ENCODE data around the gene PRPF40B.

Gene PRPF40B

DNA sequence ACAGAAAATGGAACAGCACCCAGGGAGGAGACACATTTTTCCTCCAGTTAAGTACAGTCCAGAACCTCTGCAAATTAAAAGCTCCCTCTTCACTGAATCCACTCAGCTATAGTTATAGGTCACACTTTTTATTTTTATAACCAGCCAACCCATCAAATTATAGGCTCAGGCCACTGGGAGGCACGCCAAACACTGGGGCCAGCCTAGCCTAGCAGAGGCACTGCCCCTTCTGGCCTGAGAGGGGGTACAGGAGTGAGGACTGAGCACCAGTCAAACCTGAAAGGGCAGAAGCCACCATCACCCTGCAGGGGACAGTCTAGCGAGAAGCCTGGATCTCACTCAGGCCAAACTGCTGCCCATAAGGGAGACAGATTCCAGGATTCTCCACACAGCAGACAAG, 64.6 kb downstream of the PRPF40B start:
- TF ChIP-seq, protein P1, sequence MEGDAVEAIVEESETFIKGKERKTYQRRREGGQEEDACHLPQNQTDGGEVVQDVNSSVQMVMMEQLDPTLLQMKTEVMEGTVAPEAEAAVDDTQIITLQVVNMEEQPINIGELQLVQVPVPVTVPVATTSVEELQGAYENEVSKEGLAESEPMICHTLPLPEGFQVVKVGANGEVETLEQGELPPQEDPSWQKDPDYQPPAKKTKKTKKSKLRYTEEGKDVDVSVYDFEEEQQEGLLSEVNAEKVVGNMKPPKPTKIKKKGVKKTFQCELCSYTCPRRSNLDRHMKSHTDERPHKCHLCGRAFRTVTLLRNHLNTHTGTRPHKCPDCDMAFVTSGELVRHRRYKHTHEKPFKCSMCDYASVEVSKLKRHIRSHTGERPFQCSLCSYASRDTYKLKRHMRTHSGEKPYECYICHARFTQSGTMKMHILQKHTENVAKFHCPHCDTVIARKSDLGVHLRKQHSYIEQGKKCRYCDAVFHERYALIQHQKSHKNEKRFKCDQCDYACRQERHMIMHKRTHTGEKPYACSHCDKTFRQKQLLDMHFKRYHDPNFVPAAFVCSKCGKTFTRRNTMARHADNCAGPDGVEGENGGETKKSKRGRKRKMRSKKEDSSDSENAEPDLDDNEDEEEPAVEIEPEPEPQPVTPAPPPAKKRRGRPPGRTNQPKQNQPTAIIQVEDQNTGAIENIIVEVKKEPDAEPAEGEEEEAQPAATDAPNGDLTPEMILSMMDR (IDR thresholded peaks at IDR 0.05): peak; percentile 16; the same call in 1 of the 2 replicates

DNA sequence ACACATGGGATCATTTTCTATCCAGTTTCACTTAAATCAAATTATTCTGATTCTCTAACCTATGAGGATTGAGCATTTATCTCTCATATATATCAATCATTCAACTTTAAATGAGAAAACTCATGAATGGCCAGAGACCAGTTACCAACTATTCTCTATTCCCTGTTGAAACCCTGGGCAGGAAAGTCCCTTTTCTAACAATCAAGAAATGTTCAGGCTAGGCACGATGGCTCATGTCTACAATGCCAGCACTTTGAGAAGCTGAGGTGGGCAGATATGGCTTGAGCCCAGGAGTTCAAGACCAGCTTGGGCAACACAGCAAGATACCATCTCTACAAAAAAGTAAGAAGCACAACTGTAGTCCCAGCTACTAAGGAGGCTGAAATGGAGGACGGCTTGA, 65.9 kb downstream of the PRPF40B start:
- TF ChIP-seq, protein P1 (IDR thresholded peaks at IDR 0.05): no peak

DNA sequence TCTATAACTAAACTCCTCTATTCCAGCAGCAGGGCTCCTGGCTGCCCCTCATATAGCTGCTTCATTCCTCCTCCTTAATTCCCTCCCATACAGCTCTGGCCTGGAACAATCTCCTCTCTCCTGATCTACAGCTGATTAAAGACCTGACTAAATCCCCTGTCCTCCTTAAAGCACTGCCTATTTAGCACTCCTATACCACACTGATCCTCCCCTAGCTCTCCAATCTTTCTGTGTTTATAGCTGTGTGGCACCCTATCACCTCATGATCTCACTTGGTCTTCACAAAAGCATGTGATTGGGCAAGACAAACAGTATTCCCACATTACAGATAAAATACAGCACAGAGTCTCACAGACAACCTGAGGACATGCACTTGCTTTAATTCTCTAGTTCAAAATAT, 66.4 kb downstream of the PRPF40B start:
- TF ChIP-seq, protein P1 (IDR thresholded peaks at IDR 0.05): no peak

DNA sequence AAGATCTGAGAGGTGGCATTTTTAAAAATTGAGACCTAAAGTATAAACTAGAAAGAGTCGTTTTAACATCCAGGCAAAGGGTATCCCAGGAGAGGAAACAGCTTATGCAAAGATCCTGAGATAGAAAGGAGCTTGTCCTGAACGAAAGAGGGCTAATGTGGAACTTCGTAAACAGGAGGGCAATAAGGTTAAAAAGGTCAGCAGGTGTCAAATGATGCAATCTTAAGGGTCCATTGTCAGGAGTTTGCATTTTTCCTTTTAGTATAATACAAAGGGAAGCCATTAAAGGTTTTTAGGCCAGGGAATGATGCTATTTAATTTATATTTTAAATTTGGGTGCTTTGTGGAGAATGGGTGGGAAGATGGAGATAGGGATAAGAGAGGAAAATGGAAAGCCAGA, 69.5 kb downstream of the PRPF40B start:
- TF ChIP-seq, protein P1 (IDR thresholded peaks at IDR 0.05): no peak

DNA sequence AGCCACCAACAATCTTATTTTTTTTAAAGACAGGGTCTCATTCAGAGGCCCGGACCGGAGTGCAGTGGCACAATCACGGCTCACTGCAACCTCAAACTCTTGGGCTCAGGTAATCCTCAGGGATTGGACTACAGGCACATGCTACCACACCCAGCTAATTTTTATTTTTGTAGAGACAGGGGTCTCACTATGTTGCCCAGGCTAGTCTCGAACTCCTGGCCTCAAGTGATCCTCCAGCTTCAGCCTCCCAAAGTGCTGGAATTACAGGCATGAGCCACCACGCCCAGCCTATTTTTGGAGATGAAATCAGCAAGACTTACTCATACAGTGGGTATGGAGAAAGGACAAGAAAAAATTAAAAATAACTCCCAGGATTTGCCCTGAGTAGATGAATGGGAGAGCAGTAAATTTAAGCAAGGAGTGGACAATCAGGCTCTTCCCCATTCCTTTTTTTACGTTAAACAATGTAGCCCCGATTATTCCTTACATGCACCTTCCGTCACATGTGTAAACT, 70.6 kb downstream of the PRPF40B start:
- TF ChIP-seq, protein P1 (IDR thresholded peaks at IDR 0.05): no peak

Data from LNCAP (cell line).